B cell (primary cell): ENCODE data around the gene UFSP1. TPM values are rescaled to one million over a fixed set of nuclear protein-coding genes. Genes with fewer than 3 reads are reported as not detected.

ENCODE experiments used
- ATAC-seq: fragments of 200-7000 bp; cut with Tn5 transposase; one replicate; pipeline ENCODE4 v1.10.0; 2021; ENCODE audit warnings: low read depth, mild to moderate bottlenecking, moderate number of reproducible peaks, moderate library complexity
- CTCF ChIA-PET: fragments of 350-600 bp; sonication (Branson Sonifier 250); formaldehyde crosslinking; loops from one replicate; lab custom pipeline; 2021; ENCODE audit warnings: antibody characterized with exemption, inconsistent platforms; lab: Charles Lee
- POLR2A ChIA-PET: fragments of 350-600 bp; sonication (Branson Sonifier 250); formaldehyde crosslinking; loops from one replicate; lab custom pipeline; 2021; ENCODE audit warnings: antibody characterized with exemption; lab: Charles Lee
- DNase-seq: peaks from one replicate; pipeline ENCODE4 v3.0.0; 2013
- H2AFZ ChIP-seq: 2 replicates; pipeline ENCODE4 v1.6.1; 2012; ENCODE audit warnings: mild to moderate bottlenecking, low read depth, low read length; ENCODE audit not compliant: insufficient read depth, poor library complexity, severe bottlenecking
- H3K27ac ChIP-seq, 2 donors: 1 replicate in 1 of 2; 2 replicates in 1 of 2; pipeline ENCODE4 v1.5.1; 2012 to 2013; ENCODE audit warnings: low read length in 2 of 2, mild to moderate bottlenecking in 2 of 2, moderate library complexity in 1 of 2
- H3K27me3 ChIP-seq, 4 experiments: fragments of 200-600 bp in 1 of 4; sonication (generic) in 1 of 4; replicated peaks in 1 of 4; 1 replicate in 2 of 4; 2 replicates in 2 of 4; pipeline versions ENCODE4 v1.6.1 to v1.7.0; 2013 to 2016; ENCODE audit warnings: low read length in 3 of 4, mild to moderate bottlenecking in 2 of 4, mixed read lengths in 1 of 4, moderate library complexity in 1 of 4; ENCODE audit not compliant: insufficient read depth in 4 of 4, control insufficient read depth in 3 of 4; ENCODE audit errors: control extremely low read depth in 1 of 4
- H3K36me3 ChIP-seq, 2 experiments: replicated peaks in 1 of 2; 1 replicate in 1 of 2; 2 replicates in 1 of 2; pipeline versions ENCODE4 v1.6.1 to v1.7.1; 2013; ENCODE audit warnings: low read length in 1 of 2; ENCODE audit not compliant: insufficient read depth in 2 of 2, control insufficient read depth in 1 of 2; ENCODE audit errors: control extremely low read depth in 1 of 2, extremely low read depth in 1 of 2
- H3K4me1 ChIP-seq, 2 donors: fragments of 200-600 bp in 1 of 2; sonication (generic) in 1 of 2; 1 replicate in 1 of 2; 2 replicates in 1 of 2; pipeline versions ENCODE4 v1.5.1 to v1.6.1; 2013 to 2017; ENCODE audit warnings: low read length in 2 of 2; ENCODE audit not compliant: control insufficient read depth in 2 of 2, insufficient read depth in 2 of 2
- H3K4me2 ChIP-seq: replicated peaks from 2 replicates; pipeline ENCODE3; 2012; ENCODE audit warnings: mild to moderate bottlenecking, low read depth, low read length; ENCODE audit not compliant: poor library complexity, severe bottlenecking
- H3K4me3 ChIP-seq, 5 experiments: fragments of 200-600 bp in 1 of 5; sonication (generic) in 1 of 5; 1 replicate in 3 of 5; 2 replicates in 2 of 5; pipeline versions ENCODE4 v1.5.1 to v1.7.0; 2011 to 2016; ENCODE audit warnings: low read length in 4 of 5, mild to moderate bottlenecking in 4 of 5, low read depth in 2 of 5, control low read depth in 1 of 5, moderate library complexity in 1 of 5; ENCODE audit not compliant: insufficient read depth in 1 of 5; ENCODE audit errors: control extremely low read depth in 1 of 5, extremely low read depth in 1 of 5
- H3K79me2 ChIP-seq: fragments of 200-600 bp; sonication (generic); one replicate; pipeline ENCODE4 v1.6.0; 2016; ENCODE audit warnings: low read length; ENCODE audit not compliant: control insufficient read depth, insufficient read depth
- H3K9ac ChIP-seq: fragments of 200-600 bp; sonication (generic); 2 replicates; pipeline ENCODE4 v1.6.1; 2017; ENCODE audit warnings: mild to moderate bottlenecking, low read length, moderate library complexity
- H3K9me3 ChIP-seq, 3 donors: one replicate each; pipeline versions ENCODE4 v1.6.1 to v1.7.1; 2013; ENCODE audit warnings: low read length in 2 of 3; ENCODE audit not compliant: control insufficient read depth in 2 of 3, insufficient read depth in 1 of 3; ENCODE audit errors: control extremely low read depth in 1 of 3
- H4K20me1 ChIP-seq: 2 replicates; pipeline ENCODE4 v1.6.0; 2012; ENCODE audit warnings: mild to moderate bottlenecking, low read length; ENCODE audit not compliant: insufficient read depth, control insufficient read depth, poor library complexity, severe bottlenecking
- H3K27ac Mint-ChIP-seq: one replicate; pipeline ENCODE4 v1.8.0; 2021; ENCODE audit warnings: mixed read lengths
- H3K27me3 Mint-ChIP-seq: one replicate; pipeline ENCODE4 v1.8.0; 2021; ENCODE audit warnings: mixed read lengths
- H3K4me1 Mint-ChIP-seq: one replicate; pipeline ENCODE4 v1.8.0; 2021; ENCODE audit warnings: mixed read lengths
- H3K4me3 Mint-ChIP-seq: one replicate; pipeline ENCODE4 v1.8.0; 2021; ENCODE audit warnings: mixed read lengths
- H3K9me3 Mint-ChIP-seq: one replicate; pipeline ENCODE4 v1.8.0; 2022; ENCODE audit warnings: mixed read lengths; ENCODE audit not compliant: insufficient read depth
- EZH2 ChIP-seq: IDR thresholded peaks from 2 replicates; pipeline ENCODE4 v1.6.1; 2012; ENCODE audit warnings: borderline replicate concordance, low read depth, mild to moderate bottlenecking, moderate library complexity, low read length; ENCODE audit not compliant: insufficient read depth, poor library complexity, severe bottlenecking
- WGBS: methylation state at CpG from one replicate; pipeline ENCODE4 v1.1.5; 2013; ENCODE audit warnings: missing lambda C conversion rate; ENCODE audit not compliant: insufficient coverage; 5-methylcytosine and 5-hydroxymethylcytosine counted together
- intact Hi-C: fragments of 100-400 bp; cut with micrococcal nuclease; formaldehyde crosslinking; loops from one replicate; pipeline ENCODE4 v1.10.0; 2022
- polyA plus RNA-seq: library from polyadenylated mRNA; depleted of rRNA; stranded (reverse); fragments of >200 nt; gene quantifications from 2 replicates; pipeline ENCODE4 v1.2.3, GENCODE V29; 2012
- total RNA-seq, 2 donors: library from RNA; stranded (reverse); fragments of 120-200 nt in 1 of 2; gene quantifications; 1 replicate in 1 of 2; 2 replicates in 1 of 2; pipeline versions ENCODE4 v1.2.3 to v1.2.4, GENCODE V29; 2013 to 2022
- TF ChIP-seq, protein P1 (sequence below): fragments of 200-600 bp; IDR thresholded peaks from one replicate; pipeline ENCODE4 v1.8.0; 2022; ENCODE audit warnings: antibody characterized with exemption, mild to moderate bottlenecking

Gene UFSP1
- total and polyA plus RNA-seq, 2 donors (not counting 1 experiment from before 2014, with no cell fraction given), result 3.6 to 4.3 TPM

DNA sequence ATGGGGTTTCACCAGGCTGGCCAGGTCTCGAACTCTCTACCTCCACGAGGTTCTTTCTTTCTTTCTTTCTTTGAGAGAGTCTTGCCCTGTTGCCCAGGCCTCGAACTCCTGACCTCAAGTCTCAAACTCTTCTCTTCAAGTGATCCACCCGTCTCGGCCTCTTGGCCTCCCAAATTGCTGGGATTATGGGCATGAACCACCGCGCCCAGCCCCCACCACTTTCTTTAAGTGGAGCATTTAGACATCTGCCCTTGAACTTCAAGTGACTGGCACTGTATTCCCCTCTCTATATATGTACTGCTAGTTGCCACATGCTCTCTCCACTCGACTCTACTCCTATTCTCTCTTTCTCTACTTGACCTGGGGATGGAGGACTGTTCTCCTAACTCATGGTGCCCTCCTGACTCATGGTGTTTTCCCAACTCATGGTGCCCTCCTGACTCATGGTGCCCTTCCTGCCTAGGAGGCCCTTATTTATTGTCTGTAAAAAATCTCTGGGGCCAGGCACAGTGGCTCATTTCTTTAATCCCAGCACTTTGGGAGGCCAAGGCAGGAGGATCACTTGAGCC, 25.4 kb upstream of the UFSP1 start:
- H3K27me3 ChIP-seq, result peaks cover 0 to 6% (median 0%) of the 10 kb centered on the region in 4 experiments
- H3K4me2 ChIP-seq, result no peak overlapping the region
- 73% methylated on average over 6 of the region's 8 CpGs for WGBS
- H3K4me3 ChIP-seq, result no peak overlapping the region
- no peak overlapping the region for H2AFZ ChIP-seq
- H3K4me1 Mint-ChIP-seq, result peaks cover 6% of the 10 kb centered on the region
- no peaks in the 10 kb centered on the region for H3K9me3 ChIP-seq
- H3K36me3 ChIP-seq, result no peaks in the 10 kb centered on the region
- no peaks in the 10 kb centered on the region for H4K20me1 ChIP-seq
- DNase-seq, result no peak
- ATAC-seq, result no peak
- no peaks in the 10 kb centered on the region for H3K79me2 ChIP-seq
- intact Hi-C loops, result no loop called here
- no peaks in the 10 kb centered on the region for H3K4me1 ChIP-seq
- H3K9me3 Mint-ChIP-seq, result no peaks in the 10 kb centered on the region
- no peak overlapping the region for H3K27ac Mint-ChIP-seq
- no peak overlapping the region for H3K4me3 Mint-ChIP-seq
- H3K27ac ChIP-seq, result no peak overlapping the region
- TF ChIP-seq, protein P1, sequence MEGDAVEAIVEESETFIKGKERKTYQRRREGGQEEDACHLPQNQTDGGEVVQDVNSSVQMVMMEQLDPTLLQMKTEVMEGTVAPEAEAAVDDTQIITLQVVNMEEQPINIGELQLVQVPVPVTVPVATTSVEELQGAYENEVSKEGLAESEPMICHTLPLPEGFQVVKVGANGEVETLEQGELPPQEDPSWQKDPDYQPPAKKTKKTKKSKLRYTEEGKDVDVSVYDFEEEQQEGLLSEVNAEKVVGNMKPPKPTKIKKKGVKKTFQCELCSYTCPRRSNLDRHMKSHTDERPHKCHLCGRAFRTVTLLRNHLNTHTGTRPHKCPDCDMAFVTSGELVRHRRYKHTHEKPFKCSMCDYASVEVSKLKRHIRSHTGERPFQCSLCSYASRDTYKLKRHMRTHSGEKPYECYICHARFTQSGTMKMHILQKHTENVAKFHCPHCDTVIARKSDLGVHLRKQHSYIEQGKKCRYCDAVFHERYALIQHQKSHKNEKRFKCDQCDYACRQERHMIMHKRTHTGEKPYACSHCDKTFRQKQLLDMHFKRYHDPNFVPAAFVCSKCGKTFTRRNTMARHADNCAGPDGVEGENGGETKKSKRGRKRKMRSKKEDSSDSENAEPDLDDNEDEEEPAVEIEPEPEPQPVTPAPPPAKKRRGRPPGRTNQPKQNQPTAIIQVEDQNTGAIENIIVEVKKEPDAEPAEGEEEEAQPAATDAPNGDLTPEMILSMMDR, result no peak
- TF ChIP-seq EZH2, result no peak
- ChIA-PET CTCF (no interaction called here), POLR2A (no interaction called here)
- peaks cover 18% of the 10 kb centered on the region for H3K27me3 Mint-ChIP-seq
- H3K9ac ChIP-seq, result no peak overlapping the region

DNA sequence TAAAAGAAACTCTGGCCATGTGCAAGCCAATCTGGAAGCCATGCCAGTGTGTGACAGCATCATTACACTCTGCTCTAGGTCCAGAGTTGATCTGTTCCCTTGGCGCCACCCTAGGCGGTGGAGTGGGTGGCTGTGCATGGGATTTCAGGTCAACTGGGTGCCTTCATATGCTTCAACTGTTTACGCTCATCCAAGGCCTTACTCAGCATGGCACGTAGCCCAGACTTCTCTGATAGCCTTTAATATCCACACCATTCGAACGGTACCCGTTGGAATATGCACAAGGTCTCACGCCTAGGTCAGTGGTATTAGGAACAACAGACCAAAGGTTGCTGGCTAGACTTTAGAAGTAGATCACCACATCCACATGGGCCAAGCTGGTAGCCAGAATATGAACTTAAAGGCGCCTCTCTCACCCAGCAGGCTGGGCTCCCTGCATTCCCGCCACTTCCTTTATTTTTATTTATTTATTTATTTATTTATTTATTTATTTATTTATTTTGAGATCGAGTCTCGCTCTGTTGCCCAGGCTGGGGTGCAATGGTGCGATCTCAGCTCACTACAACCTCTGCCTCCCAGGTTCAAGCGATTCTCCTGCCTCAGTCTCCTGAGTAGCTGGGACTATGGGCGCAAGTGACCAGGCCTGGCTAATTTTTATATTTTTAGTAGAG, 24.8 kb upstream of the UFSP1 start:
- H3K9me3 Mint-ChIP-seq, result no peaks in the 10 kb centered on the region
- no peak for ATAC-seq

More for the DNA sequence above, 24.8 kb upstream of the UFSP1 start:
- Mint-ChIP-seq H3K27me3 (peaks cover 15% of the 10 kb centered on the region), H3K27ac (no peak overlapping the region), H3K4me1 (peaks cover 6% of the 10 kb centered on the region), H3K4me3 (no peak overlapping the region)
- no peak for DNase-seq
- no peaks in the 10 kb centered on the region for H3K4me1 ChIP-seq
- H3K36me3 ChIP-seq, result no peaks in the 10 kb centered on the region
- POLR2A ChIA-PET, result no interaction called here
- no peak overlapping the region for H3K4me2 ChIP-seq
- H3K27ac ChIP-seq, result no peak overlapping the region
- H3K79me2 ChIP-seq, result no peaks in the 10 kb centered on the region
- 100% methylated on average over 1 of the region's 15 CpGs for WGBS
- CTCF ChIA-PET, result no interaction called here
- no peaks in the 10 kb centered on the region for H4K20me1 ChIP-seq
- no peaks in the 10 kb centered on the region for H3K9me3 ChIP-seq
- intact Hi-C loops, result no loop called here
- no peak overlapping the region for H3K4me3 ChIP-seq
- H3K9ac ChIP-seq, result no peak overlapping the region
- H2AFZ ChIP-seq, result no peak overlapping the region
- TF ChIP-seq, protein P1, result no peak
- no peak for TF ChIP-seq EZH2
- H3K27me3 ChIP-seq, result peaks cover 0 to 6% (median 0%) of the 10 kb centered on the region in 4 experiments
